ENCODE data around the gene CDK5.

DNA sequence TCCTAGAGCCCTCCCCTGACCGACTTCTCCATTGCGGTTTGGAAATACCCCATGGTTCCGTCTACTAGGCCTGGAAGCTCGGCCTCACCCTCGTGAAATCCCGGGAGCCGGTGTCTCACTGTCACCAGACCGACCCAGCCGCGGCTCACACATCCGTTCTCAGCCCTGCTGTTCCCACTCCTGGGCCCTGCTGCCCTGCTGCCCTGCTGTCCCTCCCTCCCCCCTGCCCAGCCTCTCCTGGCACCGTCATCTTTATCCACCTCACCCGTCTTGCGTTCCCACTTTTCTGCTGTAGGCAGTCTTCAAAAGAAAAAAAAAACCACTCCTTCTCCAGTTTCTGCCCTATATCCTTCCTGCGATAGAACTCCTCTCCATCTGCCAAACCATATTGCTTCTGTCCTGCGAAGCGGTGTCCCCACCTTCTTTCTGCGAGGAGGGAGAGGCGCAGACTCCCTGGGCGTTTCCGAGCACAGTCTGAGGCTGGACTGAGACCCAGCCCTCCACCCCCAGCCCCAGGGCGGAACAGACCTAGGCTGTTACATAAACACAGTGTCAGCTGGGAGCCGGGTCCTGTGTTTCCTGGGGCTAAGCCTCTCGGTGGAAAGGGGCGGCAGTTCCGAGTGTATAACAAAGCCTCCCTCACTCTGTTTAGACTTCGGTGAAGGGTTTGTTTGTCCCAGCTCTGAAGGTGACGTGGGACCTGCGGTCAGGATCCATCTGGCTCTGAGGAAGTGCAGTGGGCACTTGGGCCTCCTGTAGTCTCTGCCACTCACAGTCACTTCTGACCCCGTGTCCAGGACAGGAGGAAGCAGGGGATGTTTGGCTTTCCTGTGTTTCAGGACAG lies 31.4 kb upstream of the CDK5 start:
- TF ChIP-seq, protein P1, sequence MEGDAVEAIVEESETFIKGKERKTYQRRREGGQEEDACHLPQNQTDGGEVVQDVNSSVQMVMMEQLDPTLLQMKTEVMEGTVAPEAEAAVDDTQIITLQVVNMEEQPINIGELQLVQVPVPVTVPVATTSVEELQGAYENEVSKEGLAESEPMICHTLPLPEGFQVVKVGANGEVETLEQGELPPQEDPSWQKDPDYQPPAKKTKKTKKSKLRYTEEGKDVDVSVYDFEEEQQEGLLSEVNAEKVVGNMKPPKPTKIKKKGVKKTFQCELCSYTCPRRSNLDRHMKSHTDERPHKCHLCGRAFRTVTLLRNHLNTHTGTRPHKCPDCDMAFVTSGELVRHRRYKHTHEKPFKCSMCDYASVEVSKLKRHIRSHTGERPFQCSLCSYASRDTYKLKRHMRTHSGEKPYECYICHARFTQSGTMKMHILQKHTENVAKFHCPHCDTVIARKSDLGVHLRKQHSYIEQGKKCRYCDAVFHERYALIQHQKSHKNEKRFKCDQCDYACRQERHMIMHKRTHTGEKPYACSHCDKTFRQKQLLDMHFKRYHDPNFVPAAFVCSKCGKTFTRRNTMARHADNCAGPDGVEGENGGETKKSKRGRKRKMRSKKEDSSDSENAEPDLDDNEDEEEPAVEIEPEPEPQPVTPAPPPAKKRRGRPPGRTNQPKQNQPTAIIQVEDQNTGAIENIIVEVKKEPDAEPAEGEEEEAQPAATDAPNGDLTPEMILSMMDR (IDR thresholded peaks at IDR 0.05) = no peak
- peak in 2 of 4 donors; percentile 13 to 15 for TF ChIP-seq POLR2A (IDR thresholded peaks at IDR 0.05)

Data from esophagus squamous epithelium (tissue), 4 donors.